ENCODE results near the gene FBXW7.

GRCh38 chr4:152331042-152331441 lies 204.8 kb downstream of the FBXW7 start:
- TF ChIP-seq POLR2A (IDR thresholded peaks at IDR 0.05), result no peak
- TF ChIP-seq, protein P1, sequence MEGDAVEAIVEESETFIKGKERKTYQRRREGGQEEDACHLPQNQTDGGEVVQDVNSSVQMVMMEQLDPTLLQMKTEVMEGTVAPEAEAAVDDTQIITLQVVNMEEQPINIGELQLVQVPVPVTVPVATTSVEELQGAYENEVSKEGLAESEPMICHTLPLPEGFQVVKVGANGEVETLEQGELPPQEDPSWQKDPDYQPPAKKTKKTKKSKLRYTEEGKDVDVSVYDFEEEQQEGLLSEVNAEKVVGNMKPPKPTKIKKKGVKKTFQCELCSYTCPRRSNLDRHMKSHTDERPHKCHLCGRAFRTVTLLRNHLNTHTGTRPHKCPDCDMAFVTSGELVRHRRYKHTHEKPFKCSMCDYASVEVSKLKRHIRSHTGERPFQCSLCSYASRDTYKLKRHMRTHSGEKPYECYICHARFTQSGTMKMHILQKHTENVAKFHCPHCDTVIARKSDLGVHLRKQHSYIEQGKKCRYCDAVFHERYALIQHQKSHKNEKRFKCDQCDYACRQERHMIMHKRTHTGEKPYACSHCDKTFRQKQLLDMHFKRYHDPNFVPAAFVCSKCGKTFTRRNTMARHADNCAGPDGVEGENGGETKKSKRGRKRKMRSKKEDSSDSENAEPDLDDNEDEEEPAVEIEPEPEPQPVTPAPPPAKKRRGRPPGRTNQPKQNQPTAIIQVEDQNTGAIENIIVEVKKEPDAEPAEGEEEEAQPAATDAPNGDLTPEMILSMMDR (IDR thresholded peaks at IDR 0.05), result no peak
